ENCODE measurements around the gene AGK.

- TF ChIP-seq CTCF (IDR thresholded peaks at IDR 0.05) (no peak), POLR2AphosphoS5 (IDR thresholded peaks at IDR 0.05) (no peak), POLR2A (IDR thresholded peaks at IDR 0.05) (no peak), EP300 (IDR thresholded peaks at IDR 0.05) (no peak)
These were observed 153.5 kb downstream of the AGK start for GRCh38 chr7:141704741-141705140.
